ENCODE data around the gene AP5B1. TPM values are rescaled to one million over a fixed set of nuclear protein-coding genes. Genes with fewer than 3 reads are reported as not detected.

The AP5B1 gene
- total RNA-seq, 1 experiment from 2014 or later, result 19.5 TPM

DNA sequence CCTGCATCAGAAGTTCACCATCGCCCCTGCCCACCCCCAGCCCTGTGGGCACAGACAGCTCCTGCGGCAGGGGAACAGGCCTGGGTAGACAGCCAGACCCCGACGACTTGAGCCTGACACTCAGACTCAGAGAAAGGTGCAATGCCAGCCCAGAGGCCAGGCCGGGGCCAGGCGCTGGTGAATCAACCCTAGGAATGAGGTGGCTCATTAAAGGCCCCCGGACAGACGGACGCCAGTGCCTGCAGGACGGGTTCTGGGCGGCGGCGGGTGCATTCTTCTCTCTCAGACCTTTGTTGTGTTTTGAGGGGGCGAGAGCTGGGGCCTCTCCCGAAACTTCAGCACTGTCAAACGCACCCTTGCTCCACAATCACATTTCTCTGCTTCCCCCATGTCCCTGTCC is 11.7 kb upstream of the AP5B1 start:
- no peaks in the 10 kb centered on the region for H3K9me2 ChIP-seq (ENCODE audit: insufficient read depth)
- peak overlapping the region; percentile 91 for H3K4me2 ChIP-seq (ENCODE audit: low read length)
- peak; percentile 71 for ATAC-seq
- no peak for DNase-seq (ENCODE audit: low read depth, low spot score)
- TF ChIP-seq, protein P1, sequence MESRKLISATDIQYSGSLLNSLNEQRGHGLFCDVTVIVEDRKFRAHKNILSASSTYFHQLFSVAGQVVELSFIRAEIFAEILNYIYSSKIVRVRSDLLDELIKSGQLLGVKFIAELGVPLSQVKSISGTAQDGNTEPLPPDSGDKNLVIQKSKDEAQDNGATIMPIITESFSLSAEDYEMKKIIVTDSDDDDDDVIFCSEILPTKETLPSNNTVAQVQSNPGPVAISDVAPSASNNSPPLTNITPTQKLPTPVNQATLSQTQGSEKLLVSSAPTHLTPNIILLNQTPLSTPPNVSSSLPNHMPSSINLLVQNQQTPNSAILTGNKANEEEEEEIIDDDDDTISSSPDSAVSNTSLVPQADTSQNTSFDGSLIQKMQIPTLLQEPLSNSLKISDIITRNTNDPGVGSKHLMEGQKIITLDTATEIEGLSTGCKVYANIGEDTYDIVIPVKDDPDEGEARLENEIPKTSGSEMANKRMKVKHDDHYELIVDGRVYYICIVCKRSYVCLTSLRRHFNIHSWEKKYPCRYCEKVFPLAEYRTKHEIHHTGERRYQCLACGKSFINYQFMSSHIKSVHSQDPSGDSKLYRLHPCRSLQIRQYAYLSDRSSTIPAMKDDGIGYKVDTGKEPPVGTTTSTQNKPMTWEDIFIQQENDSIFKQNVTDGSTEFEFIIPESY (IDR thresholded peaks at IDR 0.05; ENCODE audit: extremely low read depth, insufficient replicate concordance, low read length), result no peak
- peak; percentile 20; the same call in 1 of the 2 replicates for TF ChIP-seq POLR2AphosphoS5 (IDR thresholded peaks at IDR 0.05; ENCODE audit: low read depth, low read length)
- no peak for TF ChIP-seq EZH2phosphoT487 (IDR thresholded peaks at IDR 0.05; ENCODE audit: borderline replicate concordance)
- ChIA-PET POLR2A (interaction anchor here (0.8 to 1.9 kb wide), 3 partner anchors 9 to 24 kb away, joined by 3 to 6 read pairs (median 3); no protein-coding TSS in a partner anchor), RAD21 (ENCODE audit: low non-redundant PET in 1 of 2, low total read pairs in 2 of 2, uncharacterized antibody in 2 of 2, unreplicated experiment in 2 of 2) (interaction anchor here in 1 of 2 experiments (0.8 kb wide), 1 partner anchor 25 kb away, joined by 3 read pairs; no protein-coding TSS in a partner anchor), CTCF (interaction anchor here (0.9 to 5.8 kb wide), 3 partner anchors 12 to 68 kb away, joined by 3 to 73 read pairs (median 3); partner anchors contain the start of genes AP5B1 and MUS81)
- intact Hi-C loops (cut with micrococcal nuclease), result no loop called here
- H2AFZ ChIP-seq (ENCODE audit: low read depth, low read length, poor library complexity, severe bottlenecking), result no peak overlapping the region
- H3K9ac ChIP-seq (ENCODE audit: low read length), result peak overlapping the region; percentile 65
- no peaks in the 10 kb centered on the region for H3K27me3 ChIP-seq (ENCODE audit: insufficient read depth, low read length)
- peaks cover 54 to 64% of the 10 kb centered on the region in 2 experiments for H3K4me1 ChIP-seq (ENCODE audit: control insufficient read depth in 1 of 2, insufficient read depth in 2 of 2, low read length in 2 of 2)
- no TSS peak for BruUV-seq (replicated peaks)
- peaks cover 51% of the 10 kb centered on the region for H3K79me2 ChIP-seq (ENCODE audit: insufficient read depth, low read length)
- H3K36me3 ChIP-seq (ENCODE audit: control insufficient read depth in 1 of 2, insufficient read depth in 2 of 2, low read length in 2 of 2), result peaks cover 12 to 20% of the 10 kb centered on the region in 2 experiments; a peak in 3 of 4 replicates
- no peaks in the 10 kb centered on the region for H3K9me3 ChIP-seq (ENCODE audit: control insufficient read depth in 1 of 2, insufficient read depth in 1 of 2, low read depth in 1 of 2, low read length in 2 of 2)
- H3K4me3 ChIP-seq (replicated peaks in 1 of 2; ENCODE audit: low read depth in 1 of 2, low read length in 2 of 2), result peak overlapping the region; percentile 24 to 54
- H3K27ac ChIP-seq (ENCODE audit: low read depth, low read length), result peak overlapping the region; percentile 94
- no peaks in the 10 kb centered on the region for H4K20me1 ChIP-seq (ENCODE audit: insufficient read depth)

DNA sequence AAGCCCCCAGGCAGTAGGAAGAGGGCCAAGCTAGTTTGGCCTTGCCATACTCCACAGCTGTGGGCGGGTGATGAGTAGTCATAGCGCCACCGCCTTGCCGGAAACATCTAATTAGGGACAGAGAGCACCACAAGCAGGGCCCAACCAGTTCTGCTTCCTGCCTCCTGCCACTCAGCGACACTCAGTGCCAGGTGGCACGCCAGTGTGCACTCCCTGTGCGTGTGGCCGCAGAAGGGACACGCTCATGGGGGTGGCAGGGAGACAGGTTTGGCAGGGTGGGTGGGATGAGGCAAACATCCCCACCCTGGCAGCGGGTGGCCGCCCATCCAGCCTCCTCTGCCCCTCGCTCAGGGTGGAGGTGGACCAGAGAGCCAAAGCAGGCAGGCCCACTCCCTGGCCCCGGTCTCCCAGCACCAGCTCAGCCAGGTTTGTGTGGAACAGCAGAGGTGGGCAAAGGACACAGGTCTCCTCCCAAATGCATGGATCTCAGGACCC is 11.0 kb upstream of the AP5B1 start:
- peaks cover 54 to 67% of the 10 kb centered on the region in 2 experiments for H3K4me1 ChIP-seq (ENCODE audit: control insufficient read depth in 1 of 2, insufficient read depth in 2 of 2, low read length in 2 of 2)
- no peaks in the 10 kb centered on the region for H3K9me3 ChIP-seq (ENCODE audit: control insufficient read depth in 1 of 2, insufficient read depth in 1 of 2, low read depth in 1 of 2, low read length in 2 of 2)
- H2AFZ ChIP-seq (ENCODE audit: low read depth, low read length, poor library complexity, severe bottlenecking), result no peak overlapping the region
- peaks cover 51% of the 10 kb centered on the region for H3K79me2 ChIP-seq (ENCODE audit: insufficient read depth, low read length)
- H3K36me3 ChIP-seq (ENCODE audit: control insufficient read depth in 1 of 2, insufficient read depth in 2 of 2, low read length in 2 of 2), result peaks cover 12 to 20% of the 10 kb centered on the region in 2 experiments; a peak in 3 of 4 replicates
- DNase-seq (ENCODE audit: low read depth, low spot score) (no peak), ATAC-seq (peak; percentile 71)
- no peaks in the 10 kb centered on the region for H4K20me1 ChIP-seq (ENCODE audit: insufficient read depth)
- CTCF ChIA-PET, result interaction anchor here (1.3 to 5.8 kb wide), 3 partner anchors 12 to 80 kb away, joined by 3 to 73 read pairs (median 5); partner anchors contain the start of genes AP5B1 and KAT5
- peak overlapping the region; percentile 94 for H3K27ac ChIP-seq (ENCODE audit: low read depth, low read length)
- intact Hi-C loops (cut with micrococcal nuclease), result no loop called here
- H3K9ac ChIP-seq (ENCODE audit: low read length), result peak overlapping the region; percentile 65
- TF ChIP-seq JUND (IDR thresholded peaks at IDR 0.05) (no peak), POLR2AphosphoS5 (IDR thresholded peaks at IDR 0.05; ENCODE audit: low read depth, low read length) (peak; percentile 82)
- TF ChIP-seq, protein P2, sequence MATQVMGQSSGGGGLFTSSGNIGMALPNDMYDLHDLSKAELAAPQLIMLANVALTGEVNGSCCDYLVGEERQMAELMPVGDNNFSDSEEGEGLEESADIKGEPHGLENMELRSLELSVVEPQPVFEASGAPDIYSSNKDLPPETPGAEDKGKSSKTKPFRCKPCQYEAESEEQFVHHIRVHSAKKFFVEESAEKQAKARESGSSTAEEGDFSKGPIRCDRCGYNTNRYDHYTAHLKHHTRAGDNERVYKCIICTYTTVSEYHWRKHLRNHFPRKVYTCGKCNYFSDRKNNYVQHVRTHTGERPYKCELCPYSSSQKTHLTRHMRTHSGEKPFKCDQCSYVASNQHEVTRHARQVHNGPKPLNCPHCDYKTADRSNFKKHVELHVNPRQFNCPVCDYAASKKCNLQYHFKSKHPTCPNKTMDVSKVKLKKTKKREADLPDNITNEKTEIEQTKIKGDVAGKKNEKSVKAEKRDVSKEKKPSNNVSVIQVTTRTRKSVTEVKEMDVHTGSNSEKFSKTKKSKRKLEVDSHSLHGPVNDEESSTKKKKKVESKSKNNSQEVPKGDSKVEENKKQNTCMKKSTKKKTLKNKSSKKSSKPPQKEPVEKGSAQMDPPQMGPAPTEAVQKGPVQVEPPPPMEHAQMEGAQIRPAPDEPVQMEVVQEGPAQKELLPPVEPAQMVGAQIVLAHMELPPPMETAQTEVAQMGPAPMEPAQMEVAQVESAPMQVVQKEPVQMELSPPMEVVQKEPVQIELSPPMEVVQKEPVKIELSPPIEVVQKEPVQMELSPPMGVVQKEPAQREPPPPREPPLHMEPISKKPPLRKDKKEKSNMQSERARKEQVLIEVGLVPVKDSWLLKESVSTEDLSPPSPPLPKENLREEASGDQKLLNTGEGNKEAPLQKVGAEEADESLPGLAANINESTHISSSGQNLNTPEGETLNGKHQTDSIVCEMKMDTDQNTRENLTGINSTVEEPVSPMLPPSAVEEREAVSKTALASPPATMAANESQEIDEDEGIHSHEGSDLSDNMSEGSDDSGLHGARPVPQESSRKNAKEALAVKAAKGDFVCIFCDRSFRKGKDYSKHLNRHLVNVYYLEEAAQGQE (IDR thresholded peaks at IDR 0.05; ENCODE audit: low read depth), result no peak
- no peaks in the 10 kb centered on the region for H3K9me2 ChIP-seq (ENCODE audit: insufficient read depth)
- no TSS peak for BruUV-seq (replicated peaks)
- no peaks in the 10 kb centered on the region for H3K27me3 ChIP-seq (ENCODE audit: insufficient read depth, low read length)
- RAD21 ChIA-PET (ENCODE audit: low non-redundant PET in 1 of 2, low total read pairs in 2 of 2, uncharacterized antibody in 2 of 2, unreplicated experiment in 2 of 2), result no interaction called here
- H3K4me2 ChIP-seq (ENCODE audit: low read length), result peak overlapping the region; percentile 91
- peak overlapping the region; percentile 24 to 54 for H3K4me3 ChIP-seq (replicated peaks in 1 of 2; ENCODE audit: low read depth in 1 of 2, low read length in 2 of 2)
- POLR2A ChIA-PET, result interaction anchor here (0.8 to 1.9 kb wide), 3 partner anchors 9 to 40 kb away, joined by 3 to 6 read pairs (median 3); no protein-coding TSS in a partner anchor

All from HCT116 (cell line).